Measurements from ENCODE around the gene OGDH.
"Not testable (repeated sequence)": the region's sequence is repeated elsewhere in the genome, so short reads cannot be mapped to it uniquely, and the experiment has no call there.

OGDH gene

DNA sequence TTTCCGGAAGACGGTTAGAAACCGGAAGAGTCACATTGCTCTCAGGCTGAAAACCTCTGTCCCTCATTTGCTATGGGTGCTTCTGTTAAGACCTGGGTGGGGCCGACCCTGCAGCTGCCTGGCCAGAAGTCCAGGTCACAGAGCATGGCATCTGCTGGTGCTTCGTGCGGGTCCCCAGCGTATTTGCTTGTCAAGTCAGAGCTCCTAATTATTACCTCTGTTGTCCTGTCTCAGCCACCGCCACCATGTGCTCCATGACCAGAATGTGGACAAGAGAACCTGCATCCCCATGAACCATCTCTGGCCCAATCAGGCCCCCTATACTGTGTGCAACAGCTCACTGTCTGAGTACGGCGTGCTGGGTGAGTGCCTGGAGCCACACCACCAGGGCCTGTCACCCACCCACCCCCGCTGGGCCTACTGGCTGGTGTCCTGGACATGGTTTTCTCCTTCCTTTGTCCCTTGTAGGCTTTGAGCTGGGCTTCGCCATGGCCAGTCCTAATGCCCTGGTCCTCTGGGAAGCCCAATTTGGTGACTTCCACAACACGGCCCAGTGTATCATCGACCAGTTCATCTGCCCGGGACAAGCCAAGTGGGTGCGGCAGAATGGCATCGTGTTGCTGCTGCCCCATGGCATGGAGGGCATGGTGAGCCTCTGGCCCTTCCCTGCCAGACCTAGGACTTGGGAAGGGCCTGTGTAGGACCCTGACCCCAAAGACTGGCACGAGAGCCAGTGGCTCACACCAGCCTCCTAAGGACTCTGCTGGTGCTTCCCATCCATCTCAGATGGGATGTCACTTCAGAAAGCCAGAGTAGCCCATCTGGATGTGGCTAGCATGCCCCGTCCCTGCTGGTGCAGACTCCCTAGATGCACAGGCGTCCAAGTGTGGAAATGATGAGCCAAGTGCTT is 91.0 kb downstream of the OGDH start:
- no peak for DNase-seq (ENCODE audit: low spot score)
- Histone ChIP-seq H3K27ac (no peak overlapping the region), H3K4me3 (no peak overlapping the region)
- TF ChIP-seq, protein P1, sequence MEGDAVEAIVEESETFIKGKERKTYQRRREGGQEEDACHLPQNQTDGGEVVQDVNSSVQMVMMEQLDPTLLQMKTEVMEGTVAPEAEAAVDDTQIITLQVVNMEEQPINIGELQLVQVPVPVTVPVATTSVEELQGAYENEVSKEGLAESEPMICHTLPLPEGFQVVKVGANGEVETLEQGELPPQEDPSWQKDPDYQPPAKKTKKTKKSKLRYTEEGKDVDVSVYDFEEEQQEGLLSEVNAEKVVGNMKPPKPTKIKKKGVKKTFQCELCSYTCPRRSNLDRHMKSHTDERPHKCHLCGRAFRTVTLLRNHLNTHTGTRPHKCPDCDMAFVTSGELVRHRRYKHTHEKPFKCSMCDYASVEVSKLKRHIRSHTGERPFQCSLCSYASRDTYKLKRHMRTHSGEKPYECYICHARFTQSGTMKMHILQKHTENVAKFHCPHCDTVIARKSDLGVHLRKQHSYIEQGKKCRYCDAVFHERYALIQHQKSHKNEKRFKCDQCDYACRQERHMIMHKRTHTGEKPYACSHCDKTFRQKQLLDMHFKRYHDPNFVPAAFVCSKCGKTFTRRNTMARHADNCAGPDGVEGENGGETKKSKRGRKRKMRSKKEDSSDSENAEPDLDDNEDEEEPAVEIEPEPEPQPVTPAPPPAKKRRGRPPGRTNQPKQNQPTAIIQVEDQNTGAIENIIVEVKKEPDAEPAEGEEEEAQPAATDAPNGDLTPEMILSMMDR (IDR thresholded peaks at IDR 0.05): no peak

DNA sequence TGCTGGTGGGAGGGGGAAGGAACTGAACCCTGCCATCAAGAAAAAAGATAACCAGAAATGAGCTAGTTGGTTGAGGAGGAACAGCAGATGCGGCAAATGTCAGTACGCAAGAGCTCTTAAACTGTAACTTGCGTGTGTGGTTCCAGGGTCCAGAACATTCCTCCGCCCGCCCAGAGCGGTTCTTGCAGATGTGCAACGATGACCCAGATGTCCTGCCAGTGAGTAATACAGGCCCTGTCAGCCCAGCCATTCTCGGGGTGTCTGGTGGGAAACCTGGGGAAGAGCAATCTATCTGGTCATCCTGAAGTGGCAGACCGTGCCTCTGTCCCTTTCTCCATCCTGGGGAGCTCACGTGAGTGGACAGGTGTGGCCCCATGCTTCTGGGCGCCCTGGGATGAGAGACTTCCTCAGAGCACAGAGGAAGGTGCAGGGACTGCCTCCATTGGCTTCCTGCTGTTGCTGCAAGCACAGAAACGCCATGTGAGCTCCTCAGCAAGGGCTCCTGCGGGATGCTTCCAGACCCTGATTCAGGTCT is 91.7 kb downstream of the OGDH start:
- Histone ChIP-seq H3K27ac (no peak overlapping the region), H3K4me3 (no peak overlapping the region)
- TF ChIP-seq, protein P1 (IDR thresholded peaks at IDR 0.05): no peak
- no peak for DNase-seq (ENCODE audit: low spot score)

DNA sequence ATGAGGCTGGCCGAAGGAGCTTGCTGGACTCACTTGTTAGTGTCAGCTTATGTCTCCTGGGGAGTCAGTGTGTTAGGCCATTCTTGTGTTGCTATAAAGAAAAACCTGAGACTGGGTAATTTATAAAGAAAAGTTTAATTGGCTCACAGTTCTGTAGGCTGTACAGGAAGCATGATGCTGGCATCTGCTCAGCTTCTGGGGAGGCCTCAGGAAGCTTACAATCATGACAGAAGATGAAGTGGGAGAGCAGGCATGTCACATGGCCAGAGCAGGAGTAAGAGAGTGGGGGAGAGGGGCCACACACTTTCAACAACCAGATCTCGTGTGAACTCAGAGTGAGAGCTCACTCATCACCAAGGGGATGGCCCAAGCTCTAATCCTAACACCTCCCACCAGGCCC is 93.2 kb downstream of the OGDH start:
- H3K4me3 ChIP-seq; DNase-seq (ENCODE audit: low spot score); H3K27ac ChIP-seq: not testable (repeated sequence)

DNA sequence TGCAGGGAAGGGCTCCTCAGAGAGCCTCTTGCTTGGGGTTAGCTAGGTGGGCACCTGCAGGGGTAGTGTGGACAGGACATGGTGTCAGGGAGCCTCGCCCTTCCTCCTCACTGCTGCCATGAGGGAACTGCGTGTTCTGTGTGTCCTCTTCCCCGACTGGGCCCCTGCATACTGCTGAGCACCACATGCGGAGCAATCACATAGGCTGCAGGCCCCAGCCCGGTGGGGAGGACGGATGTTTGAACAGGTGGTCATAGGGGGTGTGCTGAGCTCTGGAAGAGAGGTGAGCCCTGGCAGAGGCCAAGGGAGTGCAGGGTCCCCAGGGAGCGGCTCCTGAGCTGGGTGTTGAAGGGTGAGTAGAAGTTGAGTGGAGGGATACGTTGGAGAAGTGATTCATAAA is 93.9 kb downstream of the OGDH start:
- Histone ChIP-seq H3K27ac (no peak overlapping the region), H3K4me3 (no peak overlapping the region)
- DNase-seq (ENCODE audit: low spot score): no peak

DNA sequence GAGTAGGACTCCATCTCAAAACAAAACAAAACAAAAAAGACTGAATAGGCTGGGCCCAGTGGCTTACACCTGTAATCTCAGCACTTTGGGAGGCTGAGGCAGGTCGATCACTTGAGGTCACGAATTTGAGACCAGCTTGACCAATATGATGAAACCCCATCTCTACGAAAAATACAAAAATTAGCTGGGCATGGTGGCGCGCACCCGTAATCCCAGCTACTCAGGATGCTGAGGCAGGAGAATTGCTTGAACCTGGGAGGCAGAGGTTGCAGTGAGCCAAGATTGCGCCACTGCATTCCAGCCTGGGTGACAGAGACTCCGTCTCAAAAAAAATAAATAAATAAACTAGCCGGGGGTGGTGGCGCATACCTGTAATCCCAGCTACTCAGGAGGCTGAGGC is 97.0 kb downstream of the OGDH start:
- H3K4me3 ChIP-seq; DNase-seq (ENCODE audit: low spot score); H3K27ac ChIP-seq: not testable (repeated sequence)

More for the DNA sequence above, 93.9 kb downstream of the OGDH start:
- TF ChIP-seq, protein P1 (IDR thresholded peaks at IDR 0.05): no peak

DNA sequence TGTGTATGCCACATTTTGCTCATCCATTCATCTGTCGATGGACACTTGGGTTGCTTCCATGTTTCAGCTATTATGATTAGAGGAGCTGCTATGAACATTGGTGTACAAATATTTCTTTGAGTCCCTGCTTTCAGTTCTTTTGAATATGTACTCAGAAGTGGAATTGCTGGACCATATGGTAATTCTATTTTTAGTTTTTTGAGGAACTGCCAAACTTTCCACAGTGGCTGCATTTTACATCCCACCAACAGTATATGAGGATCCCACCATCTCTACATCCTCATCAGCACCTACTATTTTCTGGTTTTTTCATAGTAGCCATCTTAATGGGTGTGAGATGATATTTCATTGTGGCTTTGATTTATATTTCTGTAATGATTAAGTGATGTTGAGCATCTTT is 97.5 kb downstream of the OGDH start:
- Histone ChIP-seq H3K27ac (no peak overlapping the region), H3K4me3 (no peak overlapping the region)
- no peak for DNase-seq (ENCODE audit: low spot score)
- TF ChIP-seq, protein P1 (IDR thresholded peaks at IDR 0.05): no peak

DNA sequence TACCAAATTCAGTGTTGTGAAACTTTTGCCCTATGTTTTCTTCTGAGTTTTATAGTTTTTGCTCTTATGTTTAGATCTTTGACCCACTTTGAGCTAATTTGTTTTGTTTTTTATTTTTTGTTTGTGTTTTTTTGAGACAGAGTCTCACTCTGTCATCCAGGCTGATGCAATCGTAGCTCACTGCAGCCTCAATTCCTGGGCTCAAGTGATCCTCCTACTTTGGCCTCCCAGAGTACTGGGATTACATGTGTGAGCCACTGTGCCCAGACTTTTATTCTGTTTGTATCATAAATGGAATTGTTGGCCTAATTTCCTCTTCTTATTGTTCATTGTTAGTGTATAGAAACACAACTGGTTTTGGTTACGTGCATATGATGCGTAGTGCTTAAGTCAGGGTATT is 99.0 kb downstream of the OGDH start:
- TF ChIP-seq, protein P1 (IDR thresholded peaks at IDR 0.05): no peak
- Histone ChIP-seq H3K27ac (no peak overlapping the region), H3K4me3 (no peak overlapping the region)
- no peak for DNase-seq (ENCODE audit: low spot score)

Measured in coronary artery (tissue), 2 donors.